ENCODE data around the gene CTDSPL. TPM values are rescaled to one million over a fixed set of nuclear protein-coding genes. Genes with fewer than 3 reads are reported as not detected.

The CTDSPL gene
- polyA plus RNA-seq, 3 donors from 2014 or later: 0.87 TPM; not detected in 2

GRCh38 chr3:38011111-38011510 is 149.4 kb downstream of the CTDSPL start:
- Mint-ChIP-seq H3K4me3 (no peak overlapping the region), H3K27ac (peak overlapping the region in 1 of 6 donors; percentile 14)

GRCh38 chr3:38015485-38015884 is 153.8 kb downstream of the CTDSPL start:
- no peak overlapping the region for H3K4me3 Mint-ChIP-seq
- no peak for DNase-seq
- H3K27me3 Mint-ChIP-seq (ENCODE audit: low read depth in 3 of 3): peaks cover 0 to 4% (median 0%) of the 10 kb centered on the region in 3 donors
- H3K36me3 Mint-ChIP-seq: peaks cover 33 to 38% (median 35%) of the 10 kb centered on the region in 3 donors
- H3K9me3 Mint-ChIP-seq: no peaks in the 10 kb centered on the region
- no peaks in the 10 kb centered on the region for H3K4me1 Mint-ChIP-seq
- H3K27ac Mint-ChIP-seq: no peak overlapping the region

More at GRCh38 chr3:38011111-38011510, 149.4 kb downstream of the CTDSPL start:
- Mint-ChIP-seq H3K27me3 (ENCODE audit: low read depth in 3 of 3) (peaks cover 0 to 2% (median 0%) of the 10 kb centered on the region in 3 donors), H3K9me3 (no peaks in the 10 kb centered on the region), H3K36me3 (peaks cover 21 to 28% (median 22%) of the 10 kb centered on the region in 3 donors), H3K4me1 (no peaks in the 10 kb centered on the region)
- no peak for DNase-seq

- H3K4me1 Mint-ChIP-seq: peaks cover 0 to 1% of the 10 kb centered on the region in 2 donors
- DNase-seq: no peak
- peaks cover 33 to 38% (median 35%) of the 10 kb centered on the region in 3 donors for H3K36me3 Mint-ChIP-seq
- no peak overlapping the region for H3K4me3 Mint-ChIP-seq
- peaks cover 0 to 4% (median 0%) of the 10 kb centered on the region in 3 donors for H3K27me3 Mint-ChIP-seq (ENCODE audit: low read depth in 3 of 3)
- H3K9me3 Mint-ChIP-seq: no peaks in the 10 kb centered on the region
- no peak overlapping the region for H3K27ac Mint-ChIP-seq
These were observed 154.3 kb downstream of the CTDSPL start for GRCh38 chr3:38015984-38016383.

GRCh38 chr3:38016410-38016809 is 154.7 kb downstream of the CTDSPL start:
- H3K4me3 Mint-ChIP-seq: no peak overlapping the region
- H3K36me3 Mint-ChIP-seq: peaks cover 33 to 38% (median 35%) of the 10 kb centered on the region in 3 donors
- no peak for DNase-seq
- H3K9me3 Mint-ChIP-seq: no peaks in the 10 kb centered on the region
- H3K27ac Mint-ChIP-seq: no peak overlapping the region
- peaks cover 0 to 3% of the 10 kb centered on the region in 2 donors for H3K4me1 Mint-ChIP-seq
- peaks cover 0 to 4% (median 0%) of the 10 kb centered on the region in 3 donors for H3K27me3 Mint-ChIP-seq (ENCODE audit: low read depth in 3 of 3)

- Mint-ChIP-seq H3K4me1 (peaks cover 0 to 3% of the 10 kb centered on the region in 2 donors), H3K9me3 (no peaks in the 10 kb centered on the region), H3K27ac (no peak overlapping the region), H3K27me3 (ENCODE audit: low read depth in 3 of 3) (peaks cover 0 to 4% (median 0%) of the 10 kb centered on the region in 3 donors), H3K36me3 (peaks cover 33 to 38% (median 35%) of the 10 kb centered on the region in 3 donors), H3K4me3 (no peak overlapping the region)
- no peak for DNase-seq
These were observed 155.3 kb downstream of the CTDSPL start for GRCh38 chr3:38016847-38017444.

GRCh38 chr3:38017445-38018295 is 156.0 kb downstream of the CTDSPL start:
- H3K9me3 Mint-ChIP-seq: no peaks in the 10 kb centered on the region
- H3K27me3 Mint-ChIP-seq (ENCODE audit: low read depth in 3 of 3): peaks cover 0 to 4% (median 0%) of the 10 kb centered on the region in 3 donors
- H3K36me3 Mint-ChIP-seq: peaks cover 33 to 38% (median 35%) of the 10 kb centered on the region in 3 donors
- H3K27ac Mint-ChIP-seq: no peak overlapping the region
- no peak for DNase-seq
- H3K4me3 Mint-ChIP-seq: no peak overlapping the region
- peaks cover 0 to 3% of the 10 kb centered on the region in 2 donors for H3K4me1 Mint-ChIP-seq

- peaks cover 0 to 4% (median 0%) of the 10 kb centered on the region in 3 donors for H3K27me3 Mint-ChIP-seq (ENCODE audit: low read depth in 3 of 3)
- H3K4me3 Mint-ChIP-seq: no peak overlapping the region
- H3K4me1 Mint-ChIP-seq: peaks cover 9 to 10% of the 10 kb centered on the region in 2 donors
- peaks cover 32 to 38% (median 32%) of the 10 kb centered on the region in 3 donors for H3K36me3 Mint-ChIP-seq
- no peak for DNase-seq
- H3K9me3 Mint-ChIP-seq: no peaks in the 10 kb centered on the region
- peak overlapping the region in 1 of 6 donors; percentile 69 for H3K27ac Mint-ChIP-seq
These were observed 156.9 kb downstream of the CTDSPL start for GRCh38 chr3:38018296-38019266.

GRCh38 chr3:38019658-38020341 is 158.1 kb downstream of the CTDSPL start:
- Mint-ChIP-seq H3K27ac (no peak overlapping the region), H3K4me3 (no peak overlapping the region), H3K4me1 (peaks cover 21% of the 10 kb centered on the region in 2 donors), H3K27me3 (ENCODE audit: low read depth in 3 of 3) (peaks cover 0 to 5% (median 0%) of the 10 kb centered on the region in 3 donors), H3K9me3 (no peaks in the 10 kb centered on the region), H3K36me3 (peaks cover 20 to 30% (median 21%) of the 10 kb centered on the region in 3 donors)
- no peak for DNase-seq

- no peak for DNase-seq
- Mint-ChIP-seq H3K27ac (peak overlapping the region in 3 of 6 donors; percentile 24 to 58 (median 41)), H3K9me3 (no peaks in the 10 kb centered on the region), H3K4me1 (peaks cover 23 to 26% of the 10 kb centered on the region in 2 donors), H3K36me3 (peaks cover 15 to 24% (median 17%) of the 10 kb centered on the region in 3 donors), H3K4me3 (no peak overlapping the region), H3K27me3 (ENCODE audit: low read depth in 3 of 3) (peaks cover 0 to 6% (median 0%) of the 10 kb centered on the region in 3 donors)
These were observed 158.7 kb downstream of the CTDSPL start for GRCh38 chr3:38020342-38020726.

GRCh38 chr3:38021196-38021595 is 159.5 kb downstream of the CTDSPL start:
- no peak overlapping the region for H3K4me3 Mint-ChIP-seq
- peaks cover 6 to 16% (median 11%) of the 10 kb centered on the region in 3 donors for H3K36me3 Mint-ChIP-seq
- H3K27me3 Mint-ChIP-seq (ENCODE audit: low read depth in 3 of 3): peaks cover 0 to 6% (median 0%) of the 10 kb centered on the region in 3 donors
- H3K27ac Mint-ChIP-seq: peak overlapping the region in 2 of 6 donors; percentile 15 to 48
- peaks cover 28 to 34% of the 10 kb centered on the region in 2 donors for H3K4me1 Mint-ChIP-seq
- H3K9me3 Mint-ChIP-seq: no peaks in the 10 kb centered on the region
- DNase-seq: no peak

- peak overlapping the region in 1 of 6 donors; percentile 42 for H3K27ac Mint-ChIP-seq
- DNase-seq: no peak
- H3K27me3 Mint-ChIP-seq (ENCODE audit: low read depth in 3 of 3): peaks cover 0 to 6% (median 0%) of the 10 kb centered on the region in 3 donors
- peaks cover 0 to 7% (median 4%) of the 10 kb centered on the region in 3 donors for H3K36me3 Mint-ChIP-seq
- H3K4me3 Mint-ChIP-seq: no peak overlapping the region
- H3K4me1 Mint-ChIP-seq: peaks cover 28 to 34% of the 10 kb centered on the region in 2 donors
- no peaks in the 10 kb centered on the region for H3K9me3 Mint-ChIP-seq
These were observed 160.6 kb downstream of the CTDSPL start for GRCh38 chr3:38022301-38022700.

GRCh38 chr3:38022896-38023709 is 161.4 kb downstream of the CTDSPL start:
- peak overlapping the region; percentile 94 to 98 (median 98) for H3K4me3 Mint-ChIP-seq
- peaks cover 30 to 34% of the 10 kb centered on the region in 2 donors for H3K4me1 Mint-ChIP-seq
- peaks cover 0 to 7% (median 4%) of the 10 kb centered on the region in 3 donors for H3K36me3 Mint-ChIP-seq
- no peak for DNase-seq
- no peaks in the 10 kb centered on the region for H3K9me3 Mint-ChIP-seq
- peak overlapping the region; percentile 79 to 98 (median 91) for H3K27ac Mint-ChIP-seq
- peaks cover 0 to 6% (median 0%) of the 10 kb centered on the region in 3 donors for H3K27me3 Mint-ChIP-seq (ENCODE audit: low read depth in 3 of 3)
